Immature natural killer cell (primary cell): ENCODE data around the gene EPHA2. TPM values are rescaled to one million over a fixed set of nuclear protein-coding genes. Genes with fewer than 3 reads are reported as not detected.

Source experiments
- DNase-seq, 3 donors: peaks; one replicate each; pipeline ENCODE4 v3.0.0; 2022; ENCODE audit warnings: mixed read lengths in 1 of 3
- H3K27ac Mint-ChIP-seq, 6 donors: one replicate each; pipeline ENCODE4 v1.8.0; 2020; ENCODE audit warnings: mixed read lengths in 6 of 6, mild to moderate bottlenecking in 5 of 6, inconsistent platforms in 4 of 6, moderate library complexity in 3 of 6
- H3K27me3 Mint-ChIP-seq, 3 donors: one replicate each; pipeline ENCODE4 v1.8.0; 2020 to 2021; ENCODE audit warnings: low read depth in 3 of 3, mild to moderate bottlenecking in 3 of 3, mixed read lengths in 3 of 3, moderate library complexity in 3 of 3, inconsistent platforms in 1 of 3
- H3K36me3 Mint-ChIP-seq, 3 donors: one replicate each; pipeline ENCODE4 v1.8.0; 2020; ENCODE audit warnings: mixed read lengths in 3 of 3, inconsistent platforms in 2 of 3, mild to moderate bottlenecking in 2 of 3
- H3K4me1 Mint-ChIP-seq, 2 donors: one replicate each; pipeline ENCODE4 v1.8.0; 2020; ENCODE audit warnings: inconsistent platforms in 2 of 2, mild to moderate bottlenecking in 2 of 2, mixed read lengths in 2 of 2, moderate library complexity in 1 of 2
- H3K4me3 Mint-ChIP-seq, 5 donors: one replicate each; pipeline ENCODE4 v1.8.0; 2020; ENCODE audit warnings: mild to moderate bottlenecking in 5 of 5, mixed read lengths in 5 of 5, inconsistent platforms in 3 of 5, moderate library complexity in 3 of 5
- H3K9me3 Mint-ChIP-seq, 6 donors: one replicate each; pipeline ENCODE4 v1.8.0; 2020; ENCODE audit warnings: mild to moderate bottlenecking in 6 of 6, mixed read lengths in 6 of 6, inconsistent platforms in 4 of 6, moderate library complexity in 3 of 6
- polyA plus RNA-seq, 3 donors: library from polyadenylated mRNA; unstranded; fragments of 300-500 nt; fragmentation: Illumina TruSeq; gene quantifications; one replicate each; pipeline ENCODE4 v1.2.3, GENCODE V29; 2021

The EPHA2 gene
- polyA plus RNA-seq, 3 donors from 2014 or later, result not detected

DNA sequence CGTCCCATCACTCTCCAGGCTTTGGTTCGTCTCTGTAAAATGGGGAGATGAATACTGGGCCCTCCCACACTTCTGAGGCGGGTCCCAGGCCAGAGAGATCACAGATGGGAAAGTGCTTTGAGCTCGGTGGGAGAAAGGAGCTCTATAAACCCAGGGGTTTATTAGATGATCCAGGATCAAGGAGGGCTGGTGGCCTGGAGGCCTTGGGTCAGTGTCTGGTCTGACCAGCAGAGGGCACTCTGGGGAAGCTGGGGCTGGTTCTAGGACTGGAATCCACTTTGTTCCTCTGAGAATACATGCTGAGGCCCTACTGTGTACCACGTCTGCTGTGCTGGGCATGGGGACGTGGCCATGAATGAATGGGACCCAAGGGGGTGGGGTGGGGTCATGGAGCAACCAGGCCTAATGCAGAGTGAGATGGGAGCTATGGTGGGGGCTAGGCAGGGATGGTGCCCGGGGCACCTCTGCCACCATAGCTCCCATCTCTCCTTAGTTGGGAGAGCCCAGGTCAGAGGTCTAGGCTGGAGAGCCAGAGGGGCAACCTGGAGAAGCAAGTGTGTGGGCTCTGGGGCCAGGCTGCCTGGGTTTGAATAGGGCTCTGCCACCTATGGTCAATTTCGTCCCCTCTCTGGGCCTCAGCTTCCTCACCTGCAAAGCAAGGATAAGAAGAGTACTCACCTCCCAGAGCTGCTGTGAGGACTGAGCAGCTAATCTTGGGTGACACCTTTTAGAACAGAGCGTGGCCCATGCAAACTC, 73.4 kb downstream of the EPHA2 start:
- H3K27me3 Mint-ChIP-seq, result peaks cover under 1 to 7% (median 6%) of the 10 kb centered on the region in 3 donors
- peaks cover 10 to 14% of the 10 kb centered on the region in 2 donors for H3K4me1 Mint-ChIP-seq
- H3K27ac Mint-ChIP-seq, result no peak overlapping the region

DNA sequence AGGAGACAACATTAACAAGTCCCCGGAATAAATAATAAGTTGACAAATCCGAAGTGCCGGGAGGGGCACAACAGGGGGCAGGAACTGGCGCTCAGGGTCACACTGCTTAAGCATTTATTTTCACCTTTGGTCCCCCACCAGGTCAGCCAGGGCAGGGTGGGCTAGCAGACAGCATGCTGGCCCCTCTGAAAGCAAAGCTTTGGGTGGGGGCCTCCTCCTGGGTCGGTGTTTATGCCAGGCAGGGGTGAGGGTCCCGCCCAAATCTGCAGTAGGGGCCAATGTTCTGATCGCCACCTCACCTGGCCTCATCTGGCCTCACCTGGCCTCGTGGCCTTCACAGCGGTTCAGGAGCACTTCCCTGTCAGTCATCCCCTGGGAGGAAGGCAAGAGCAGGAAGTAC, 74.2 kb downstream of the EPHA2 start:
- no peaks in the 10 kb centered on the region for H3K9me3 Mint-ChIP-seq
- peaks cover 4 to 7% (median 6%) of the 10 kb centered on the region in 3 donors for H3K27me3 Mint-ChIP-seq
- no peak overlapping the region for H3K4me3 Mint-ChIP-seq
- DNase-seq, result no peak
- no peak overlapping the region for H3K27ac Mint-ChIP-seq
- peaks cover 10 to 14% of the 10 kb centered on the region in 2 donors for H3K4me1 Mint-ChIP-seq
- H3K36me3 Mint-ChIP-seq, result no peaks in the 10 kb centered on the region

More for the DNA sequence above, 73.4 kb downstream of the EPHA2 start:
- no peaks in the 10 kb centered on the region for H3K9me3 Mint-ChIP-seq
- DNase-seq, result peak; percentile 58 to 66 (median 62)
- no peak overlapping the region for H3K4me3 Mint-ChIP-seq
- H3K36me3 Mint-ChIP-seq, result no peaks in the 10 kb centered on the region

DNA sequence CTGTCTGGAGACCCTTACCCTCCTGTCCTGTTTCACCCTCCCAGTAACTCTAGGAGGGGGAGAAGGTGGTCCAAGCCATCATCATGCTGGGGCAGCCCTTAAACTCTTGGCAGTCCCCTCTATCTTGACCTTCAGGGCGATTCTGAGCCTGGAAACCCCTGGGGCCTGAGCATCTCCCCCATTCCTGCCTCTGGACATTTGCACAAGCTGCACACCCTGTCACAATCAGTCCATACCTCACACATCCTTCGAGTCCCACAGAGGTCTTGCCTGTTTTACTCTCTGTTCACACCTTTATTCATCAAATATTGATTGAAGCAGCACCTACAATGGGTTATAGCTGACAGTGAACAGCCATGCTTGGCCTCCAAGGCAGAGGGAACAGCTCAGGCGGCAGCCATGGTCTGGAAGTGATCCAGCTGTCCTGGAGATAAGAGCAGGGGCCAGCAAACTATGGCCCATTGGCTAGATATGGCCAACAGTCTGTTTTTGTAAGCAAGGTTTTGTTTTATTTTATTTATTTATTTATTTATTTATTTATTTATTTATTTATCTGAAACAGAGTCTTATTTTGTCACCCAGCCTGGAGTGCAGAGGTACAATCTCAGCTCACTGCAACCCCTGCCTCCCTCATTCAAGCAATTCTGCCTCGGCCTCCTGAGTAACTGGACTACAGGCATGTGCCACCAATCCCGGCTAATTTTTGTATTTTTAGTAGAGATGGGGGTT, 75.3 kb downstream of the EPHA2 start:
- peaks cover 4 to 9% (median 6%) of the 10 kb centered on the region in 3 donors for H3K27me3 Mint-ChIP-seq
- no peak for DNase-seq

DNA sequence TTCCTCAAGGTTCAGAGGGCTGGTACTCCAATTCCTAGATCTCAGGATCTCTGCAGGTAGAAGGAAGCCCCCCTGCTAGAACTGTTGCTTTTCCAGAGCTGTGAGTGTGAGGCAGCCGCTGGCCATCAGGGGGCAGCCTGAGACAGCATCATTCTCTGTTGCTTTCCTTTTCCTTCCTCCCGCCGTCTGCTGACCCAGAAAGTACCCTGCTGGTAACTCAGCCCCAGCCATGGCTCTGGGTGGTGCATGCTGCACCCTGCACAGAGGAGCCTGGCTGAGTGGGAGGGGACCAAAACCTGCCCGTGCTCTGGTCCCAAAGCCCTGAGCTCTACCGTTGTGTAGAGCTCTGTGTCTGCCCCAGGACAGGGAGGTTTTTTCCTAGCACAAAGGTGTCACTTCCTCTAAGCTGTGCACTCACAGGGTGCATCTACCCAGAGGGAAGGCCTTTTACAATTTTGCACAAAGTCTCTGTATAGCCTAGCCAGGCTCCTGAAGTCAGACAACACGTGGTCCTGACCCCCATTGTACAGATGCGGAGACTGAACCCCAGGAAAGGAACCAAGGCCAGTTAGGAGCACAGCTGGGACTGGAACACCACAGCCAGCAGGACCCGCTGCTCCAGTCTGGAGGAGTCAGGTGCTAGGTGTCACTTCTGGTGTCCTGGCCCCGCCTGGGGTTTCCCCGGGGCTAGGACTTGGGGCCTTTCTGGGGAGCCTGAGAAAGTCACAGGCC, 76.8 kb downstream of the EPHA2 start:
- Mint-ChIP-seq H3K27me3 (peaks cover 6 to 8% (median 7%) of the 10 kb centered on the region in 3 donors), H3K4me1 (peaks cover 11 to 18% of the 10 kb centered on the region in 2 donors), H3K4me3 (peak overlapping the region; percentile 79 to 95 (median 87)), H3K27ac (peak overlapping the region; percentile 59 to 93 (median 76)), H3K9me3 (no peaks in the 10 kb centered on the region), H3K36me3 (no peaks in the 10 kb centered on the region)
- DNase-seq, result peak; percentile 76 to 80 (median 76)

More for the DNA sequence above, 75.3 kb downstream of the EPHA2 start:
- peak overlapping the region in 2 of 5 donors; percentile 2 to 38 for H3K4me3 Mint-ChIP-seq
- no peaks in the 10 kb centered on the region for H3K36me3 Mint-ChIP-seq
- H3K4me1 Mint-ChIP-seq, result peaks cover 10 to 14% of the 10 kb centered on the region in 2 donors
- H3K9me3 Mint-ChIP-seq, result no peaks in the 10 kb centered on the region
- H3K27ac Mint-ChIP-seq, result no peak overlapping the region

DNA sequence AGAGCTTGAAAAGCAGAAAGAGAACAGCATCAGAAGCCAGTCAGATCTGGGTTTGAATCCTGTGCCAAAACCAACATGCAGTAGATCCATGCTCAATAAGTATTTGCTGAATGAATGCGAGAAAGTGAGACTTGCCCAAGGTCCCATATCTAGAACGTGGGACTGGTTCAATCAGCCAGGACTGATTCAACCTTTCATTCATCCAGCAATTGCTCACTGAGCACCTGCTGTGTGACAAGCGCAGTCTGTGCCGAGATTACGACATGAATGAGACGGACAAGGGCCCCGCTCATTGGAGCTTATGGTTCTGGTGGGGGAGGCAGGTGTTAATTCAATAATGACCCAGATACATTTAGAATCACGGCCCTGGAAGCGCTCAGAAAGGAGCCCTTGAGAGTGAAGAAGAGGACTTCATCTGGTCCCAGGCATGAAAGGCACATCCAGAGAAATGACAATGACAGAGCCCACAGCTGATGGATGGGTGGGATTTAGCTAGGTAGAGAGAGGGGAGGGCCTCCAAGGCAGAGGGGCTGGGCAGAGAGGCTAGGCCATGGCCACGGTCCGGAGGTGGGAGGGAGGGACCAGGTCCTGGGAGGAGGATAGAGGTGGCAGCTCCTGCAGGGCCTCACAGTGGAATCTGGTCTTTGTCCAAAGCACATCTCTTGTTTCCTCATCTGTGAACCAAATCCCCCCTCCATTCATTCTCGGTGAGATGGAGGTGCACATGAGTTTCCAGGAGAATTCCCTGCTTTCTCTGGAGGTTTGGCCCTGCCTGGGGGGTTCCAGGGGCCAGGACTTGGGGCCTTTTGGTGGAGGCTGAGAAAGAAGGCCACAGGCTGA, 78.2 kb downstream of the EPHA2 start:
- H3K27ac Mint-ChIP-seq, result peak overlapping the region in 1 of 6 donors; percentile 40
- no peaks in the 10 kb centered on the region for H3K36me3 Mint-ChIP-seq
- no peak for DNase-seq
- H3K4me1 Mint-ChIP-seq, result peaks cover 17 to 23% of the 10 kb centered on the region in 2 donors
- H3K9me3 Mint-ChIP-seq, result no peaks in the 10 kb centered on the region
- H3K27me3 Mint-ChIP-seq, result peaks cover 7 to 12% (median 10%) of the 10 kb centered on the region in 3 donors
- peak overlapping the region in 3 of 5 donors; percentile 25 to 51 (median 47) for H3K4me3 Mint-ChIP-seq

DNA sequence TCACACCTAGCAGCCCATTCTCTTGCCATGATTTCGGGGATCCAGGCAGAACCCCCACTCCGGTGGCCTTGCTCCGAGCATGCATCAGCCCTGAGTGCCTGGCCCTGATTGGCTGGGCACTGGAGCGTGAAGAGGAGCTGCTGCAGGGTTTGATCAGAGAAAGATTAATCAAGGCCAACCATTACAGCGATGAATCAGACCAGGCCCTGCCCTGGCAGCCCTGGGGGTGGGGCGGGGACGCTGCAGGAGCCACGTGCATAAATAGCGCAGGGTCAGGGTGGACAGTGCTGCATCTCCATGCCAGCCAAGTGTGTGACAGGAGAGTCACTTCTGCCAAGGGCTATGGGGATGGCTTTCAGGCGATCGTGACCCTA, 79.0 kb downstream of the EPHA2 start:
- H3K27ac Mint-ChIP-seq, result no peak overlapping the region

DNA sequence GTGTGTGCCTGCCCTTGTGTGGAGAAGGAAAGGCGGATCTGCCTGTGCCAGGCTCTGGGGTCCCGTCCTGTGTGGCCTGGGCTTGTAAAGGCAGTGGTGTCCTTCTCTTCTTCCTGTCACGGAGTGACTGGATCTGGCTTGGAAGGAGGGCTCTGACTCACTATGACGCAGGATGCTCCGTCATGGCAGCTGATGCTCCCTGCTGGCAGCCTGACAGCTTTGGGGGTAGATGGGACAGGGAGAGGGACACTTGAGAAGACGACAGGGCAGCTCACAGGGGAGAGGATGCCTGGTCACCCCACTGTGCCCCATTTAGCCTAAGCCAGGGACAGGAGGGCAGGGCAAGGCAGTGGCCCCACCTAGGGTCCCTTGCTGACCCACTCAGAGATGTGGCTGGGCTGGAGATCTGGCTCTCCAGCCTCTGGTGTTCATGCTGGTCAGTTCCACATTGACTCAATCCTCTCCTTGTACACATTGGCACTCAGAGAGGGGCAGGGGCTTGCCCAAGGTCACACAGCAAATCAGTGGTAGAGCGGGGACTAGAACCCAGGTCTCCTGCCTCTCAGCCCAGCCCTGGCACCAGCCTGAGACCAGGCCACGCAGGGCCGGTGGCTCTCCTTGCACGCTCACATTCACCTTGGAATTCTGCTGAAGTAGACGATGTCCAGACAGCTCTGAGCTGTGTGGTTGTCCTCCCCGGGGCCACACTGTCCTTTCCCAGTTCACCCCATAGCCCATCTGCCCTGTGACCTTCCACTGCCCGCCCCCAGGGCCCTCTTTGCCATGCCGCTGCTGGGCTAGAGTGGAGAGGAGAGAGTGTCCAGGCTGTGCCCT, 79.6 kb downstream of the EPHA2 start:
- no peaks in the 10 kb centered on the region for H3K9me3 Mint-ChIP-seq
- DNase-seq, result no peak
- H3K27ac Mint-ChIP-seq, result peak overlapping the region in 1 of 6 donors; percentile 40
- no peaks in the 10 kb centered on the region for H3K36me3 Mint-ChIP-seq
- peaks cover 9 to 16% (median 10%) of the 10 kb centered on the region in 3 donors for H3K27me3 Mint-ChIP-seq
- H3K4me1 Mint-ChIP-seq, result peaks cover 17 to 25% of the 10 kb centered on the region in 2 donors
- no peak overlapping the region for H3K4me3 Mint-ChIP-seq

More for the DNA sequence above, 79.0 kb downstream of the EPHA2 start:
- no peak for DNase-seq
- no peaks in the 10 kb centered on the region for H3K36me3 Mint-ChIP-seq
- H3K4me3 Mint-ChIP-seq, result no peak overlapping the region
- H3K9me3 Mint-ChIP-seq, result no peaks in the 10 kb centered on the region
- peaks cover 9 to 16% (median 10%) of the 10 kb centered on the region in 3 donors for H3K27me3 Mint-ChIP-seq
- peaks cover 17 to 25% of the 10 kb centered on the region in 2 donors for H3K4me1 Mint-ChIP-seq

DNA sequence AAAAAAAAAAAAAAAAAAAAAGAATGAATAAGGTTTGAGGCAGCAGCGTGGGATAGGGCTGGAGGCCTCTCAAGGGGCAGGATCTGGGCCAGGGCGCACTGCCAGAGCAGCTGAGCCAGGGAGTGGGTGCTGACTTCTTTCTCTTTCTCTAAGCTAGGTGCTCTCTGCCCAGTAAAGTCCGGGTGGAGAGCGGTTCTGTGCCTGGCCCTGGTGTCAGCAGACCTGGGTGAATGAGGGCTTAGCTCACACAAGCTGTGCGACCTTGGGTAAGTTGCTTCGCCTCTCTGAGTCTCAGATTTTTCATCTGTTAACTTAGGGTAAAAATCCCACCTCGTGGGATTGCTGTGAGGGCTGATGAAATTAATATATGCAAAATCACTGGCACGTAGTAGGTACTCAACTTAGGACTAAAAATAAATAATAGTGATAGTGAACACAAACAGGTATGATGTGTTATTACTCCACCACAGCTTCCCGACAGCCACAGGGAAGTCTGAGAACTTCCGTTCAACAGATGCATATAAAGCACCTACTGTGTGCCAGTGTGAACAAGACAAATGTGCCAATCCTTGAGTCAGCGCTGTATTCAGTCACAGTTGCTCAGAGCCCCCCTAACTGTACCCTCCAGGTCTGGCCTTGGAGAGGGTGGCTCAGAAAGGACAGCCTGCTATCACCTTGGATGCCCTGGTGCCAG, 80.4 kb downstream of the EPHA2 start:
- H3K36me3 Mint-ChIP-seq, result no peaks in the 10 kb centered on the region
- H3K4me1 Mint-ChIP-seq, result peaks cover 23 to 24% of the 10 kb centered on the region in 2 donors
- H3K4me3 Mint-ChIP-seq, result no peak overlapping the region
- H3K27ac Mint-ChIP-seq, result no peak overlapping the region
- no peak for DNase-seq
- H3K9me3 Mint-ChIP-seq, result no peaks in the 10 kb centered on the region
- peaks cover 9 to 16% (median 10%) of the 10 kb centered on the region in 3 donors for H3K27me3 Mint-ChIP-seq

Other genes starting within 250 kb of the EPHA2 start
- 10 to 100 TPM in 1 of 3 donors, 1 to 10 TPM in 2; 6.1 to 21.4 (median 7.0) TPM for gene ZBTB17, start 180.0 kb downstream of the EPHA2 start, polyA plus RNA-seq
- gene SRARP, start 151.8 kb downstream of the EPHA2 start, polyA plus RNA-seq, result not detected
- gene HSPB7, start 138.0 kb downstream of the EPHA2 start, polyA plus RNA-seq, result not detected
- gene CLCNKA, start 134.0 kb downstream of the EPHA2 start, polyA plus RNA-seq, result not detected
- not detected for gene CLCNKB, start 112.3 kb downstream of the EPHA2 start, polyA plus RNA-seq
- not detected for gene FAM131C, start 82.4 kb downstream of the EPHA2 start, polyA plus RNA-seq
- gene ARHGEF19, start 56.6 kb upstream of the EPHA2 start, polyA plus RNA-seq, result 10 to 100 TPM in 2 of 3 donors, 1 to 10 TPM in 1; 6.1 to 14.3 (median 14.0) TPM
- gene CPLANE2, start 81.1 kb upstream of the EPHA2 start, polyA plus RNA-seq, result 1 to 10 TPM; 1.2 to 3.8 (median 1.8) TPM
- gene FBXO42, start 196.4 kb upstream of the EPHA2 start, polyA plus RNA-seq, result 10 to 100 TPM; 12.2 to 26.2 (median 24.7) TPM
- gene SZRD1, start 211.2 kb upstream of the EPHA2 start, polyA plus RNA-seq, result 10 to 100 TPM; 55.8 to 81.5 (median 80.7) TPM